K562 (cell line): ENCODE results near the gene GPR119. TPM values are rescaled to one million over a fixed set of nuclear protein-coding genes. Genes with fewer than 3 reads are reported as not detected.

Experiments used
- CBFA2T2 ChIP-seq: fragments of 450-650 bp; conservative IDR thresholded peaks from 2 replicates; pipeline ENCODE4 v1.6.1; 2017; ENCODE audit warnings: mild to moderate bottlenecking
- DPF2 ChIP-seq: fragments of 450-650 bp; IDR thresholded peaks from 2 replicates; pipeline ENCODE4 v1.6.1; 2016
- ELF4 ChIP-seq: fragments of 450-650 bp; formaldehyde crosslinking; IDR thresholded peaks from 2 replicates; pipeline ENCODE4 v1.4.0; 2022; ENCODE audit warnings: missing genetic modification characterization
- EP400 ChIP-seq: fragments of 450-650 bp; IDR thresholded peaks from 2 replicates; pipeline ENCODE4 v1.6.1; 2017; ENCODE audit warnings: antibody characterized with exemption, mild to moderate bottlenecking, moderate library complexity
- FIP1L1 ChIP-seq: fragments of 200-400 bp; formaldehyde crosslinking; IDR thresholded peaks from 2 replicates; pipeline ENCODE4 v1.6.1; 2018; ENCODE audit warnings: mild to moderate bottlenecking, low read depth, low read length; ENCODE audit not compliant: poor library complexity, severe bottlenecking
- GMEB1 ChIP-seq: fragments of 250-450 bp; sonication (Bioruptor Pico); IDR thresholded peaks from 2 replicates; pipeline ENCODE4 v1.4.0; 2020; ENCODE audit warnings: mild to moderate bottlenecking
- ILK ChIP-seq: fragments of 450-650 bp; IDR thresholded peaks from 2 replicates; pipeline ENCODE4 v1.6.1; 2016; ENCODE audit warnings: missing genetic modification characterization, low read depth, mild to moderate bottlenecking, missing compliant biosample characterization, moderate library complexity, borderline replicate concordance
- NR1H2 ChIP-seq: sonication (generic); formaldehyde crosslinking; IDR thresholded peaks from 2 replicates; pipeline ENCODE4 v1.4.0; 2020; ENCODE audit warnings: mild to moderate bottlenecking, missing genetic modification reagents
- POU5F1 ChIP-seq: fragments of 150-350 bp; IDR thresholded peaks from 2 replicates; pipeline ENCODE4 v1.6.1; 2014; ENCODE audit warnings: borderline replicate concordance, low read length, low read depth, mild to moderate bottlenecking; ENCODE audit not compliant: partially characterized antibody
- PRPF4 ChIP-seq: fragments of 200-400 bp; formaldehyde crosslinking; IDR thresholded peaks from one replicate; pipeline ENCODE4 v1.6.1; 2017; ENCODE audit warnings: low read length, low read depth, mild to moderate bottlenecking; ENCODE audit not compliant: insufficient read depth, poor library complexity, severe bottlenecking
- PTRF ChIP-seq: fragments of 450-650 bp; IDR thresholded peaks from 2 replicates; pipeline ENCODE4 v1.6.1; 2016; ENCODE audit warnings: mild to moderate bottlenecking, missing genetic modification characterization, missing compliant biosample characterization
- RBM25 ChIP-seq: fragments of 200-400 bp; formaldehyde crosslinking; IDR thresholded peaks from 2 replicates; pipeline ENCODE4 v1.6.1; 2018; ENCODE audit warnings: low read length, low read depth, moderate library complexity; ENCODE audit not compliant: severe bottlenecking
- ZNF184 ChIP-seq: sonication (generic); formaldehyde crosslinking; IDR thresholded peaks from 2 replicates; pipeline ENCODE4 v1.5.0; 2020; ENCODE audit warnings: missing genetic modification reagents
- polyA plus RNA-seq, 8 experiments: library from polyadenylated mRNA; depleted of rRNA in 4 of 8; stranded (reverse) in 5 of 8; unstranded in 3 of 8; fragments of >200 nt; fragmentation: Nextera tagmentation in 2 of 8; fragmentation: Illumina TruSeq in 1 of 8; extraction: Ambion mirVana in 2 of 8; extraction: Trizol in 1 of 8; gene quantifications; 2 replicates each; pipeline versions ENCODE4 v1.2.1 to v1.2.3, GENCODE V29; 2011 to 2014; ENCODE audit warnings: inconsistent platforms in 1 of 8, missing spikeins in 1 of 8
- total RNA-seq, 7 experiments: library from RNA; depleted of rRNA in 6 of 7; stranded (reverse); fragments of >200 nt in 6 of 7; fragmentation: Illumina TruSeq in 2 of 7; extraction: Trizol in 2 of 7; gene quantifications; 2 replicates each; pipeline versions ENCODE4 v1.2.1 to v1.2.3, GENCODE V29; 2011 to 2021; ENCODE audit warnings: low replicate concordance in 1 of 7
- TF ChIP-seq, protein P1 (sequence below): fragments of 450-650 bp; IDR thresholded peaks from 2 replicates; pipeline ENCODE4 v1.6.1; 2017; ENCODE audit warnings: antibody characterized with exemption, mild to moderate bottlenecking
- TF ChIP-seq, protein P2 (sequence below): fragments of 250-450 bp; sonication (Bioruptor Pico); IDR thresholded peaks from 2 replicates; pipeline ENCODE4 v1.4.0; 2020; ENCODE audit warnings: borderline replicate concordance
- TF ChIP-seq, protein P3 (sequence below): fragments of 450-650 bp; conservative IDR thresholded peaks from 2 replicates; pipeline ENCODE4 v1.6.1; 2016; ENCODE audit warnings: missing genetic modification characterization, low read depth, mild to moderate bottlenecking, missing compliant biosample characterization, moderate library complexity
- TF ChIP-seq, protein P4 (sequence below): IDR thresholded peaks from 3 replicates; pipeline ENCODE4 v1.6.1; 2011; ENCODE audit warnings: borderline replicate concordance, mild to moderate bottlenecking, moderate library complexity; ENCODE audit not compliant: insufficient read length; ENCODE audit errors: extremely low read depth

The GPR119 gene
- total and polyA plus RNA-seq, 9 of the 15 experiments (the other 6 are each of a cell fraction or from before 2014, with no cell fraction given), result not detected

DNA sequence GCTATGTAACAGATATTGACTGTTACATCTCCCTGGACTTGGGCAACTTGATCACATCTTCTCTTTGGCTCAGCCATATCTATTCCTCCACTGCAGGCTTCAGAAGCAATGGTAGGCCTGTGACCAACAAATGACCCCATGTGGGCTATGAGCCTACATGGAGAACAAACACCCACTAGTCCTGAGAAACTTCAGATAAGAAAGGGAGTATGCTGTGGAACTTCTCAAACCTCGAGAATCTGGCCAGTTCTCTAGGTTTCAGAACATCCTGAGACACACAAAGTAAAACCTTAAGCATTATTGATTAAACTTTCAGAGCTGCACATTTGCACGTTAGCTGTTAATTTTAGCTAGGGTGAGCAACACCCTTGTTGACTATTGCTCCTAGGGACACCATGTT, 32.6 kb upstream of the GPR119 start (continued):
- TF ChIP-seq, protein P1, sequence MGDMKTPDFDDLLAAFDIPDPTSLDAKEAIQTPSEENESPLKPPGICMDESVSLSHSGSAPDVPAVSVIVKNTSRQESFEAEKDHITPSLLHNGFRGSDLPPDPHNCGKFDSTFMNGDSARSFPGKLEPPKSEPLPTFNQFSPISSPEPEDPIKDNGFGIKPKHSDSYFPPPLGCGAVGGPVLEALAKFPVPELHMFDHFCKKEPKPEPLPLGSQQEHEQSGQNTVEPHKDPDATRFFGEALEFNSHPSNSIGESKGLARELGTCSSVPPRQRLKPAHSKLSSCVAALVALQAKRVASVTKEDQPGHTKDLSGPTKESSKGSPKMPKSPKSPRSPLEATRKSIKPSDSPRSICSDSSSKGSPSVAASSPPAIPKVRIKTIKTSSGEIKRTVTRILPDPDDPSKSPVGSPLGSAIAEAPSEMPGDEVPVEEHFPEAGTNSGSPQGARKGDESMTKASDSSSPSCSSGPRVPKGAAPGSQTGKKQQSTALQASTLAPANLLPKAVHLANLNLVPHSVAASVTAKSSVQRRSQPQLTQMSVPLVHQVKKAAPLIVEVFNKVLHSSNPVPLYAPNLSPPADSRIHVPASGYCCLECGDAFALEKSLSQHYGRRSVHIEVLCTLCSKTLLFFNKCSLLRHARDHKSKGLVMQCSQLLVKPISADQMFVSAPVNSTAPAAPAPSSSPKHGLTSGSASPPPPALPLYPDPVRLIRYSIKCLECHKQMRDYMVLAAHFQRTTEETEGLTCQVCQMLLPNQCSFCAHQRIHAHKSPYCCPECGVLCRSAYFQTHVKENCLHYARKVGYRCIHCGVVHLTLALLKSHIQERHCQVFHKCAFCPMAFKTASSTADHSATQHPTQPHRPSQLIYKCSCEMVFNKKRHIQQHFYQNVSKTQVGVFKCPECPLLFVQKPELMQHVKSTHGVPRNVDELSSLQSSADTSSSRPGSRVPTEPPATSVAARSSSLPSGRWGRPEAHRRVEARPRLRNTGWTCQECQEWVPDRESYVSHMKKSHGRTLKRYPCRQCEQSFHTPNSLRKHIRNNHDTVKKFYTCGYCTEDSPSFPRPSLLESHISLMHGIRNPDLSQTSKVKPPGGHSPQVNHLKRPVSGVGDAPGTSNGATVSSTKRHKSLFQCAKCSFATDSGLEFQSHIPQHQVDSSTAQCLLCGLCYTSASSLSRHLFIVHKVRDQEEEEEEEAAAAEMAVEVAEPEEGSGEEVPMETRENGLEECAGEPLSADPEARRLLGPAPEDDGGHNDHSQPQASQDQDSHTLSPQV, result peak; percentile 70
- TF ChIP-seq RBM25, result no peak
- no peak for TF ChIP-seq PTRF (tag)
- no peak for TF ChIP-seq ELF4 (CRISPR knock-in tag)
- TF ChIP-seq NR1H2 (CRISPR knock-in tag), result no peak
- TF ChIP-seq, protein P2, sequence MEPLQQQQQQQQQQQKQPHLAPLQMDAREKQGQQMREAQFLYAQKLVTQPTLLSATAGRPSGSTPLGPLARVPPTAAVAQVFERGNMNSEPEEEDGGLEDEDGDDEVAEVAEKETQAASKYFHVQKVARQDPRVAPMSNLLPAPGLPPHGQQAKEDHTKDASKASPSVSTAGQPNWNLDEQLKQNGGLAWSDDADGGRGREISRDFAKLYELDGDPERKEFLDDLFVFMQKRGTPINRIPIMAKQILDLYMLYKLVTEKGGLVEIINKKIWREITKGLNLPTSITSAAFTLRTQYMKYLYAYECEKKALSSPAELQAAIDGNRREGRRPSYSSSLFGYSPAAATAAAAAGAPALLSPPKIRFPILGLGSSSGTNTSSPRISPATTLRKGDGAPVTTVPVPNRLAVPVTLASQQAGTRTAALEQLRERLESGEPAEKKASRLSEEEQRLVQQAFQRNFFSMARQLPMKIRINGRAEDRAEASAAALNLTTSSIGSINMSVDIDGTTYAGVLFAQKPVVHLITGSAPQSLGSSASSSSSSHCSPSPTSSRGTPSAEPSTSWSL, result no peak
- TF ChIP-seq FIP1L1, result no peak
- no peak for TF ChIP-seq GMEB1 (CRISPR knock-in tag)
- TF ChIP-seq CBFA2T2, result peak; percentile 61
- no peak for TF ChIP-seq ILK (tag)
- TF ChIP-seq EP400, result no peak
- TF ChIP-seq, protein P3, sequence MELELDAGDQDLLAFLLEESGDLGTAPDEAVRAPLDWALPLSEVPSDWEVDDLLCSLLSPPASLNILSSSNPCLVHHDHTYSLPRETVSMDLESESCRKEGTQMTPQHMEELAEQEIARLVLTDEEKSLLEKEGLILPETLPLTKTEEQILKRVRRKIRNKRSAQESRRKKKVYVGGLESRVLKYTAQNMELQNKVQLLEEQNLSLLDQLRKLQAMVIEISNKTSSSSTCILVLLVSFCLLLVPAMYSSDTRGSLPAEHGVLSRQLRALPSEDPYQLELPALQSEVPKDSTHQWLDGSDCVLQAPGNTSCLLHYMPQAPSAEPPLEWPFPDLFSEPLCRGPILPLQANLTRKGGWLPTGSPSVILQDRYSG (tag), result no peak
- peak; percentile 57; the same call in 1 of the 2 replicates for TF ChIP-seq DPF2
- TF ChIP-seq POU5F1, result no peak
- no peak for TF ChIP-seq ZNF184
- TF ChIP-seq, protein P4, sequence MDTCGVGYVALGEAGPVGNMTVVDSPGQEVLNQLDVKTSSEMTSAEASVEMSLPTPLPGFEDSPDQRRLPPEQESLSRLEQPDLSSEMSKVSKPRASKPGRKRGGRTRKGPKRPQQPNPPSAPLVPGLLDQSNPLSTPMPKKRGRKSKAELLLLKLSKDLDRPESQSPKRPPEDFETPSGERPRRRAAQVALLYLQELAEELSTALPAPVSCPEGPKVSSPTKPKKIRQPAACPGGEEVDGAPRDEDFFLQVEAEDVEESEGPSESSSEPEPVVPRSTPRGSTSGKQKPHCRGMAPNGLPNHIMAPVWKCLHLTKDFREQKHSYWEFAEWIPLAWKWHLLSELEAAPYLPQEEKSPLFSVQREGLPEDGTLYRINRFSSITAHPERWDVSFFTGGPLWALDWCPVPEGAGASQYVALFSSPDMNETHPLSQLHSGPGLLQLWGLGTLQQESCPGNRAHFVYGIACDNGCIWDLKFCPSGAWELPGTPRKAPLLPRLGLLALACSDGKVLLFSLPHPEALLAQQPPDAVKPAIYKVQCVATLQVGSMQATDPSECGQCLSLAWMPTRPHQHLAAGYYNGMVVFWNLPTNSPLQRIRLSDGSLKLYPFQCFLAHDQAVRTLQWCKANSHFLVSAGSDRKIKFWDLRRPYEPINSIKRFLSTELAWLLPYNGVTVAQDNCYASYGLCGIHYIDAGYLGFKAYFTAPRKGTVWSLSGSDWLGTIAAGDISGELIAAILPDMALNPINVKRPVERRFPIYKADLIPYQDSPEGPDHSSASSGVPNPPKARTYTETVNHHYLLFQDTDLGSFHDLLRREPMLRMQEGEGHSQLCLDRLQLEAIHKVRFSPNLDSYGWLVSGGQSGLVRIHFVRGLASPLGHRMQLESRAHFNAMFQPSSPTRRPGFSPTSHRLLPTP, result no peak
- TF ChIP-seq PRPF4, result no peak
